Hematopoietic multipotent progenitor cell treated with erythropoietin and hydrocortisone succinate and interleukin-3 and kit ligand, for 17 days (in vitro differentiated cells): ENCODE measurements around the gene CXCR6.
"Not testable (repeated sequence)": the region's sequence is repeated elsewhere in the genome, so short reads cannot be mapped to it uniquely, and the experiment has no call there.

Experiments used
- DNase-seq: peaks from one replicate; pipeline ENCODE4 v3.0.0-alpha.2; 2015; ENCODE audit warnings: low spot score

The CXCR6 gene

DNA sequence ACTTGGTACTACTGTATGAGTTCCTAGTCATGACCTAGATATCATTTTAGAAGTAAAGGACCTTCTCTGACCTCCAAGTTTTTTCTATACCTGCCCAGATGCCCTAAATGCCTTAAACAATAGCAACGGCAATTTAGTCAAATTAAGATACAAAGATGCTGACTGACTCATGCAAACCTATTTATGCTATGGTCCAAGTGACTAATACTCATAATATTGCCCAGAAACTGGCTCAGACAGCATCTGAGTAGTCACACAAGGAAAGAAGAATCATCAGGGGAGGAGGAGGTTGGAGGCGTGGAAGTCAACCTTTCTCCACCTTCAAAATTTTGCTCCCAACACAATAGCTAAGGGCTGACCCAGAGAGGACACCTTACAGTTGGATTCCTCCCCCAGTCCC is 45.5 kb downstream of the CXCR6 start:
- no peak for DNase-seq

DNA sequence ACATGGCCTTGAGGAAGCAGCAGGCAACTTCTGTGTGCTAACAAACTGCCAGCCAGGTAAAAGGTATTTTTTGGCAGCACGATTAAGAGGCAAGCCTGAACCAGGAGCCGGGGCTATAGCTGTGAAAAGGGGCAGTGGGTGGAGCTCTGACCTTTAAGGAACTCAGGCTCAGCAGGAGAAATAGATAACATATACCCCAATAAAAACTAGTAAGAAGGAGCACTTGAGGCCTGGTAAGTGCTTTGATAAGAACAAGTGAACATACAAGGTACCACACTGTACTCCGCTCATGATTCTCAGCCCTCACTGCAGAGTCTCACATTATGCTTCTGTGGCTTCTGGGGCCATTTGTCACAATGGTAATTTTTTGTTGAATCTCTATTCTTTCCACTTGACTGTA is 46.9 kb downstream of the CXCR6 start:
- peak; percentile 32 for DNase-seq

DNA sequence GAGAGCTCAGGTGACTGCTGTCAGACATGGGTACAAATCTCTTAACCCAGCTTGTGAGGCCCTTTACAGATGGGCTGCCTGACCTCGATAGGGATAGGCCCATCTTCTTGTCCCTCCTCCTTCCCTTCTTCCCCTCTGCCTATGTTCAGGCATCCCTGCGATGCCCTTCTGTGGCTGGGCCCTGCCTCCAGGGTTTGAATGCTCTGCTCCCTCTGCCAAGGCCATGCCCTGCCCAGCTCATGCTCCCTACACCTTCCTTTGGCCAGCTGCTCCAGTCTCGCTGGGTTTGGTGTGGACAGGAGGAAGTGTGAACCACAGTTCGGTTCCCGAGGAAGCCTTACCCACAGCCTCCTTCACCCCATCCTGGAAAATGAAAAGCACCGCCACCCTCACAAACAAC is 48.1 kb downstream of the CXCR6 start:
- no peak for DNase-seq

DNA sequence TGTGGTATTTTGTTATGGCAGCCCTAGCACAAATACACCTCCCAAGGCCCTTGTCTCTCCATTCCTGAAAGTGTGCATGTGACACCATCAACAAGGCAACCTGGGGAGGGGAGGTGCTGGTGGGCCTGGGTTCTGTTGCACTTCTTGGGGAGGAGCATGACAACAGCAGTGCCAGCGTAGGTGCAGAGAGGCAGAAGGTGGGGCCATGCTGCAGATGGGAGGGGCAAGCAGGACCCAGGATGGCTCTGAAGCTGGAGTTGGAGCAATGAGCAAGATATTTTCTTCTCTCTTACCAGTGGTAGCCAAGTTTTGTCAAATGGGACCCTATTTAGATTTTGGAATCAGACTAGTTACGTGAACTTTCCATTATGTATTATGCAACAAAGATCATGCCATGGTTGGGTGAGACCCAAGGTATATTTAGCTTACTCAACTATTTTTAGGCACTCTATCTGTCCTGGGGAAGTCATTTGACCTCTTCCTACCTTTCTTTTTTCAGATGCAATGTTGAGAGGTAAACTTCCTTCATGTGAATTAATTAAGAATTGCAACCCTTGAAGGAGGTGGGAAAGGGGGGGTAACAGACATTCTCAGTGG is 49.0 kb downstream of the CXCR6 start:
- no peak for DNase-seq

GRCh38 chr3:45992821-45993221 is 49.6 kb downstream of the CXCR6 start:
- no peak for DNase-seq

DNA sequence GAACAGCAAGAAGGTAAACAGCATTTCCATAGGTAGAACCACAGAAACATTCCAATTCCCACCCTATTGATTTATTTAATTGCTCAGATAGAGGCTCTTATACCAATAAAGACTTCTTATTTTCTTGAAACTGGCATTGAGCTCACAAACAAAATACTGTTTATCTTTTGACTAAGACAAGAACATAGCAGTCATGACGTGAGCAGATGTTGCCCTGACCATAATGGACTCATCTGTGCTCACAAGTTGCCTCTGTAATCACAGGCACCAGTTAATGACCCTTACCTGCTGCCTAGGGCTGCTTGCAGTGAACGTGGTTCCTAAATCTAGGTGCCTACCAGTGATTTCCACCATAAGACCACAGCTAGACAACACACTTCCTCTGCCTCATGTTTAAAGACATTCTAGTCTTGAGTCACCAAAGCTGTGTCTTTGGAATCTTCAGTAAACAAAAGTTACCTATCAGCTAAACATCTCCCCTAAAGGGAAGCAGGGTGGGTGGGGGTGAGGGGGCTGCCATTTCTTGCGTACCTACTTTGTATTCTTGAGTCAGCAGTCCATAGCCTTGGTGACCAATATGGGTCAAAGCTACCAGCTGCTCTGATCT is 50.3 kb downstream of the CXCR6 start:
- DNase-seq, result no peak

DNA sequence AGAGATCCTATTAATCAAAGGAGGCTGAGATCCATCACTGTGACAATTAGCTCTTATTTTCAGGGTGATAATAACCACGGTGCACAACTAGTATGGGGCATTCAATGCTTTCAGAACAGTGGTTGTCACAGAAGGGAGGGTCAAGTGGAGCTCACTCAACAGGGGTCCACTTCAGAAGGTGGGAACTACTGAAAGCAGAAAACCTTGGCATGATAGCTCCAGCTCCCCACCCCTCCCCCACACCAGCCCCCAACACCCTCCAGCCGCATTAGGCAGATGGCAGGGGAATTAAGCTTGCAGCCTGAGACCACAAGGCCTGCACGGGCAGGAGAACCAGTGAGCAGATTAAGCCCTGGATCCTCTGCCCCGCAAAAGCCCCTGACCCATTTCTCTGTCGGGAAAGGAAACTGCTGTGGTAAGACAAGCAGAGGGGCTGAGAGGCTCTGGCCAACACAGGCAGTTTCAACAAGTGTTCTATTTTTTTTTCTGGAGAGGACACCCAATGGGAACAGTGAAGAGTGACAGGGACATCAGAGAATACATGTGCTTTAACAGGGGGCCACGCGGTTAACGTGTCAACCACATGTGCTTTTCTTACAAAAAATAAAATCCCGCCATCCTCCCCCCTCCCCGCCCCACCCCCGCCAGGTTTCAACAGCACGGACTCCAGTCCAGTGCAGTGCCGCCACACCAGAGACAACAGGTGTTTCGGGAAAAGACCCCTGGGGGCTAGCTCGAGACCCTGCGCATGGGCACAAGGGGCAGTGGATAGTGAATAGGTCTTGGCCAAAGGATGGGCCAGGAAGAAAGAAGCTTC is 51.4 kb downstream of the CXCR6 start:
- no peak for DNase-seq

DNA sequence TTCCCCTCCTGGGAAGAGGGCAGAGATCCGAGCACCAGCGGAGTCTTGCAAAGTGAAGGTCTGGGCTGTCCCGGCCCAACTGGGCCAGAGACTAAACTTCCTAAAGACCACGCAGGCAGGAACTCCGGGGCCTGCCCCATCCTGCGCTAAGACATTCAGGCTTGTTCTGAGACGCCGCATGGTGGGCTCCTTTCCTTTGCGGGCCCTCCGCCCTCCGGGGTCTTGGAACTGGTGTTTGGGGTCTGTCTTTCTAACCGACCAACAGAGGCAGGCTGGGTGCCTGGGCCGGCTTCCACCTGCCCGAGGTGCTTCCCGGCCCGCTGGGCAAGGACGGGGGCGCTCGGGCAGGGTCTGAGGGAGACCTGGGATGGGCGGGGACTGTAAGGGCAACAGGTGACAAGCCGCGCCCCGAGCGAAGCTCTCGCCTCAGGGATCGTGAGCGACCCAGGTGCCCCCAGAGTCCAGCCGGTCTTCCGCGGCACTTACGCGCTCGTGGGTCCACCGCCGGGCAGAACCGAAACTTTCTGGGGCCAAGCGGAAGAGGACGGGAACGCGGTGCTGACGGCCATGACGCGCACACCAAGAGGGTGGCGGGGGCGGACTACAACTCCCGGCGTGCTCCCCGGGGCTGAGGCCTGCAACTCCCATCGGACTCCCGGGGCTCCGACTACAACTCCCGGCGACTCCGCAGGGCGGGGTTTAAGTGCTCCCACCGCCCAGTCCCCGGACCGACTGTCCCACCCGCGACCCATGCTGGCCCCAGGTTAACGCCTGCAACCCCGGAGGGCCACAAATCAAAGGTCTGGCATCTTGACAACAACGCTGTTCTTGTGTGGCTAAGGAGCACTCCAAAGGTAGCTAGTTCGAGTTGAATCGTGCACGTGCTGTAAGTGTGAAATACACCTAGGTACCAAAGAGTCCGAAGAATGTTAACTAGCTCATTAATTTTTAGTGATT is 52.2 kb downstream of the CXCR6 start, which contains the start of gene FYCO1:
Gene FYCO1 (minus strand): TSS at position 589 of the 957 bp plus-strand sequence. CDS start 10,914 bp downstream, outside the sequence.
- DNase-seq, result peak; percentile 77

- DNase-seq, result not testable (repeated sequence)
Observed at GRCh38 chr3:45997499-45997898, 54.2 kb downstream of the CXCR6 start.

GRCh38 chr3:45997942-45998341 is 54.7 kb downstream of the CXCR6 start:
- DNase-seq, result no peak
